ENCODE data around the gene CD52.
"Not testable (repeated sequence)": the region's sequence is repeated elsewhere in the genome, so short reads cannot be mapped to it uniquely, and the experiment has no call there.

- TF ChIP-seq POLR2A (IDR thresholded peaks at IDR 0.05; ENCODE audit: low read depth, low read length); POLR2AphosphoS5 (IDR thresholded peaks at IDR 0.05; ENCODE audit: low read depth, low read length); TAF1 (IDR thresholded peaks at IDR 0.05; ENCODE audit: low read depth, low read length); SPI1 (IDR thresholded peaks at IDR 0.05; ENCODE audit: low read depth, low read length); POU2F2 (IDR thresholded peaks at IDR 0.05; ENCODE audit: low read depth, low read length); PAX5 (IDR thresholded peaks at IDR 0.05; ENCODE audit: insufficient read depth, low read length, severe bottlenecking): not testable (repeated sequence)
These were observed 25.0 kb upstream of the CD52 start for GRCh38 chr1:26292735-26293134.
